HEK293 (cell line): ENCODE results near the gene AGRN.

ENCODE experiments used
- CTCF ChIA-PET: fragments of 350-600 bp; formaldehyde crosslinking; extraction: SDS; loops from one replicate; lab custom pipeline; 2021; ENCODE audit warnings: antibody characterized with exemption; lab: Yijun Ruan, JAX
- POLR2A ChIA-PET: fragments of 300-600 bp; formaldehyde crosslinking; extraction: SDS; loops from one replicate; lab custom pipeline; 2020; ENCODE audit warnings: antibody characterized with exemption, inconsistent platforms; lab: Yijun Ruan, JAX
- H3K27ac ChIP-seq: fragments of 200-500 bp; sonication (Bioruptor generic); 2 replicates; pipeline ENCODE4 v1.5.1; 2014; ENCODE audit warnings: low read depth, low read length, control low read depth, inconsistent platforms; ENCODE audit errors: extremely low read depth
- H3K36me3 ChIP-seq, 2 experiments: fragments of 200-500 bp in 1 of 2; sonication (Bioruptor generic) in 1 of 2; 1 replicate in 1 of 2; 2 replicates in 1 of 2; pipeline ENCODE4 v1.5.1; 2014 to 2017; ENCODE audit warnings: inconsistent platforms in 2 of 2, low read length in 2 of 2; ENCODE audit not compliant: control insufficient read depth in 2 of 2, insufficient read depth in 1 of 2
- H3K4me1 ChIP-seq: fragments of 200-500 bp; sonication (Bioruptor generic); 2 replicates; pipeline ENCODE4 v1.5.1; 2014; ENCODE audit warnings: mild to moderate bottlenecking, low read length, inconsistent platforms; ENCODE audit not compliant: control insufficient read depth, insufficient read depth
- H3K4me3 ChIP-seq: 2 replicates; pipeline ENCODE4 v1.5.1; 2011; ENCODE audit warnings: low read depth, mild to moderate bottlenecking, control low read depth, low read length, moderate library complexity
- H3K9me3 ChIP-seq: fragments of 200-500 bp; sonication (Bioruptor generic); 2 replicates; pipeline ENCODE4 v1.5.1; 2014; ENCODE audit warnings: low read depth, low read length, inconsistent platforms; ENCODE audit not compliant: control insufficient read depth, insufficient read depth
- GLIS1 ChIP-seq: fragments of 450-650 bp; formaldehyde crosslinking; IDR thresholded peaks from 2 replicates; pipeline ENCODE4 v1.5.1; 2016; ENCODE audit warnings: missing biosample characterization, missing genetic modification characterization
- KLF8 ChIP-seq: fragments of 450-650 bp; formaldehyde crosslinking; IDR thresholded peaks from 2 replicates; pipeline ENCODE4 v1.5.1; 2016; ENCODE audit warnings: missing biosample characterization, missing genetic modification characterization
- SCRT1 ChIP-seq: fragments of 450-650 bp; formaldehyde crosslinking; IDR thresholded peaks from 2 replicates; pipeline ENCODE4 v1.5.1; 2016; ENCODE audit warnings: missing biosample characterization, missing genetic modification characterization, borderline replicate concordance
- ZEB2 ChIP-seq: fragments of 450-650 bp; formaldehyde crosslinking; IDR thresholded peaks from 2 replicates; pipeline ENCODE4 v1.5.1; 2016; ENCODE audit warnings: missing biosample characterization, missing genetic modification characterization
- ZFP3 ChIP-seq: fragments of 450-650 bp; formaldehyde crosslinking; IDR thresholded peaks from 2 replicates; pipeline ENCODE4 v1.5.1; 2016; ENCODE audit warnings: low read depth, missing biosample characterization, missing genetic modification characterization
- ZNF114 ChIP-seq: fragments of 450-650 bp; formaldehyde crosslinking; IDR thresholded peaks from 2 replicates; pipeline ENCODE4 v1.5.0; 2017; ENCODE audit warnings: missing biosample characterization, missing genetic modification characterization
- ZNF121 ChIP-seq: fragments of 450-650 bp; formaldehyde crosslinking; IDR thresholded peaks from 2 replicates; pipeline ENCODE4 v1.5.1; 2016; ENCODE audit warnings: missing biosample characterization, missing genetic modification characterization
- ZNF274 ChIP-seq, 2 experiments: fragments of 200-500 bp in 1 of 2; fragments of 450-650 bp in 1 of 2; sonication (Bioruptor generic) in 1 of 2; formaldehyde crosslinking in 1 of 2; IDR thresholded peaks; 2 replicates each; pipeline versions ENCODE4 v1.5.1 to v1.6.1; 2014 to 2016; ENCODE audit warnings: borderline replicate concordance in 1 of 2, inconsistent platforms in 1 of 2, low read length in 1 of 2, missing biosample characterization in 1 of 2, missing genetic modification characterization in 1 of 2
- ZNF292 ChIP-seq: fragments of 450-650 bp; formaldehyde crosslinking; IDR thresholded peaks from 2 replicates; pipeline ENCODE4 v1.5.1; 2016; ENCODE audit warnings: low read depth, missing biosample characterization, missing genetic modification characterization, borderline replicate concordance
- ZNF324 ChIP-seq: fragments of 450-650 bp; formaldehyde crosslinking; IDR thresholded peaks from 2 replicates; pipeline ENCODE4 v1.5.1; 2016; ENCODE audit warnings: missing biosample characterization, missing genetic modification characterization
- ZNF404 ChIP-seq: fragments of 450-650 bp; formaldehyde crosslinking; IDR thresholded peaks from 2 replicates; pipeline ENCODE4 v1.5.1; 2017; ENCODE audit warnings: missing biosample characterization, missing genetic modification characterization
- ZNF548 ChIP-seq: fragments of 450-650 bp; formaldehyde crosslinking; IDR thresholded peaks from 2 replicates; pipeline ENCODE4 v1.5.1; 2016; ENCODE audit warnings: missing biosample characterization, missing genetic modification characterization
- ZNF621 ChIP-seq: fragments of 450-650 bp; formaldehyde crosslinking; IDR thresholded peaks from 2 replicates; pipeline ENCODE4 v1.5.1; 2017; ENCODE audit warnings: missing biosample characterization, missing genetic modification characterization
- ZNF701 ChIP-seq: fragments of 450-650 bp; formaldehyde crosslinking; IDR thresholded peaks from 2 replicates; pipeline ENCODE4 v1.5.1; 2016; ENCODE audit warnings: missing biosample characterization, missing genetic modification characterization
- ZNF768 ChIP-seq: fragments of 450-650 bp; formaldehyde crosslinking; IDR thresholded peaks from 2 replicates; pipeline ENCODE4 v1.5.1; 2018; ENCODE audit warnings: missing biosample characterization, mild to moderate bottlenecking, missing genetic modification characterization
- ZNF843 ChIP-seq: fragments of 450-650 bp; formaldehyde crosslinking; IDR thresholded peaks from 2 replicates; pipeline ENCODE4 v1.5.1; 2016; ENCODE audit warnings: missing biosample characterization, missing genetic modification characterization
- TF ChIP-seq, protein P1 (sequence below): fragments of 450-650 bp; formaldehyde crosslinking; IDR thresholded peaks from 2 replicates; pipeline ENCODE4 v1.5.1; 2016; ENCODE audit warnings: missing biosample characterization, missing genetic modification characterization
- TF ChIP-seq, protein P2 (sequence below): fragments of 450-650 bp; formaldehyde crosslinking; IDR thresholded peaks from 2 replicates; pipeline ENCODE4 v1.5.1; 2016; ENCODE audit warnings: missing biosample characterization, missing genetic modification characterization
- TF ChIP-seq, protein P3 (sequence below): fragments of 450-650 bp; formaldehyde crosslinking; IDR thresholded peaks from 2 replicates; pipeline ENCODE4 v1.5.1; 2017; ENCODE audit warnings: missing biosample characterization, missing genetic modification characterization
- TF ChIP-seq, protein P4 (sequence below): fragments of 450-650 bp; formaldehyde crosslinking; optimal IDR thresholded peaks from 2 replicates; pipeline ENCODE3; 2016; ENCODE audit warnings: missing biosample characterization, mild to moderate bottlenecking, missing genetic modification characterization
- TF ChIP-seq, protein P5 (sequence below): fragments of 450-650 bp; formaldehyde crosslinking; IDR thresholded peaks from 2 replicates; pipeline ENCODE4 v1.5.1; 2016; ENCODE audit warnings: missing biosample characterization, missing genetic modification characterization

Gene AGRN

DNA sequence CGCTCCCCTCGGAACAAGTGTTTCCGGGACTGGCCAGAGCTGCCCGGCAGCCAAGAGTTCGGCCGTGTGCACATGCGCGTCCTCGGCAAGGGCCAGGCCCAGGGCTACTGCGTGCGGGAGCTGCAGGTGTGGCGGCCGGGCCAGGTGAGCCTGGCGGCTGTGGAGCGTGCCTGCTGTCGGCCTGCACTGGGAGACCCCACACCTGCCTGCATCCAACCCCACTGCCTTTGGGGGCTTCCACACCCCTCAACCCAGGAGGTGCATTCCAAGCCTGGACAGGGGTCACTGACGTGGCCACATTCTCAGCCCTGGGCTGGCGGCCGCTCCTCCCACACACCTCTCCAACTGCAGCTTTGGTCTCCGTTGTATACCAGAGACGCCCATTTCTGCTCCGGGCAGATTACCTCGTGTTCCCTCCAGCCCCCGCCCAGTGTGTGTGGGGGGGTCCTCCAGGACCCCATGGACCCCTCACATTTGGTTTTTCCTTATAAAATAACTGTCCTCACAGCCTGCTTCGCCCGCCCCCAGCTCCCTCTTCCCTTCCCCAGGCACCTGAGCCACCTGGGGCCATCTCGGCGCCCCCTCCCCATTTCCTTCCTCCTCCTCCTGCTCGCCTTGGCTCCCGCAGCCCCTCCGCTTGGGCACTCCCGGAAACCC, 48.1 kb downstream of the AGRN start (continued):
- TF ChIP-seq, protein P1, sequence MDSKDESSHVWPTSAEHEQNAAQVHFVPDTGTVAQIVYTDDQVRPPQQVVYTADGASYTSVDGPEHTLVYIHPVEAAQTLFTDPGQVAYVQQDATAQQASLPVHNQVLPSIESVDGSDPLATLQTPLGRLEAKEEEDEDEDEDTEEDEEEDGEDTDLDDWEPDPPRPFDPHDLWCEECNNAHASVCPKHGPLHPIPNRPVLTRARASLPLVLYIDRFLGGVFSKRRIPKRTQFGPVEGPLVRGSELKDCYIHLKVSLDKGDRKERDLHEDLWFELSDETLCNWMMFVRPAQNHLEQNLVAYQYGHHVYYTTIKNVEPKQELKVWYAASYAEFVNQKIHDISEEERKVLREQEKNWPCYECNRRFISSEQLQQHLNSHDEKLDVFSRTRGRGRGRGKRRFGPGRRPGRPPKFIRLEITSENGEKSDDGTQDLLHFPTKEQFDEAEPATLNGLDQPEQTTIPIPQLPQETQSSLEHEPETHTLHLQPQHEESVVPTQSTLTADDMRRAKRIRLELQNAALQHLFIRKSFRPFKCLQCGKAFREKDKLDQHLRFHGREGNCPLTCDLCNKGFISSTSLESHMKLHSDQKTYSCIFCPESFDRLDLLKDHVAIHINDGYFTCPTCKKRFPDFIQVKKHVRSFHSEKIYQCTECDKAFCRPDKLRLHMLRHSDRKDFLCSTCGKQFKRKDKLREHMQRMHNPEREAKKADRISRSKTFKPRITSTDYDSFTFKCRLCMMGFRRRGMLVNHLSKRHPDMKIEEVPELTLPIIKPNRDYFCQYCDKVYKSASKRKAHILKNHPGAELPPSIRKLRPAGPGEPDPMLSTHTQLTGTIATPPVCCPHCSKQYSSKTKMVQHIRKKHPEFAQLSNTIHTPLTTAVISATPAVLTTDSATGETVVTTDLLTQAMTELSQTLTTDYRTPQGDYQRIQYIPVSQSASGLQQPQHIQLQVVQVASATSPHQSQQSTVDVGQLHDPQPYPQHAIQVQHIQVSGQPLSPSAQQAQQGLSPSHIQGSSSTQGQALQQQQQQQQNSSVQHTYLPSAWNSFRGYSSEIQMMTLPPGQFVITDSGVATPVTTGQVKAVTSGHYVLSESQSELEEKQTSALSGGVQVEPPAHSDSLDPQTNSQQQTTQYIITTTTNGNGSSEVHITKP (tag by site-specific recombination), result peak; percentile 36; the same call in 1 of the 2 replicates
- TF ChIP-seq, protein P2, sequence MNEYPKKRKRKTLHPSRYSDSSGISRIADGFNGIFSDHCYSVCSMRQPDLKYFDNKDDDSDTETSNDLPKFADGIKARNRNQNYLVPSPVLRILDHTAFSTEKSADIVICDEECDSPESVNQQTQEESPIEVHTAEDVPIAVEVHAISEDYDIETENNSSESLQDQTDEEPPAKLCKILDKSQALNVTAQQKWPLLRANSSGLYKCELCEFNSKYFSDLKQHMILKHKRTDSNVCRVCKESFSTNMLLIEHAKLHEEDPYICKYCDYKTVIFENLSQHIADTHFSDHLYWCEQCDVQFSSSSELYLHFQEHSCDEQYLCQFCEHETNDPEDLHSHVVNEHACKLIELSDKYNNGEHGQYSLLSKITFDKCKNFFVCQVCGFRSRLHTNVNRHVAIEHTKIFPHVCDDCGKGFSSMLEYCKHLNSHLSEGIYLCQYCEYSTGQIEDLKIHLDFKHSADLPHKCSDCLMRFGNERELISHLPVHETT (tag by site-specific recombination), result no peak
- TF ChIP-seq ZEB2 (tag by site-specific recombination) (peak; percentile 54; the same call in 1 of the 2 replicates), SCRT1 (tag by site-specific recombination) (no peak)

DNA sequence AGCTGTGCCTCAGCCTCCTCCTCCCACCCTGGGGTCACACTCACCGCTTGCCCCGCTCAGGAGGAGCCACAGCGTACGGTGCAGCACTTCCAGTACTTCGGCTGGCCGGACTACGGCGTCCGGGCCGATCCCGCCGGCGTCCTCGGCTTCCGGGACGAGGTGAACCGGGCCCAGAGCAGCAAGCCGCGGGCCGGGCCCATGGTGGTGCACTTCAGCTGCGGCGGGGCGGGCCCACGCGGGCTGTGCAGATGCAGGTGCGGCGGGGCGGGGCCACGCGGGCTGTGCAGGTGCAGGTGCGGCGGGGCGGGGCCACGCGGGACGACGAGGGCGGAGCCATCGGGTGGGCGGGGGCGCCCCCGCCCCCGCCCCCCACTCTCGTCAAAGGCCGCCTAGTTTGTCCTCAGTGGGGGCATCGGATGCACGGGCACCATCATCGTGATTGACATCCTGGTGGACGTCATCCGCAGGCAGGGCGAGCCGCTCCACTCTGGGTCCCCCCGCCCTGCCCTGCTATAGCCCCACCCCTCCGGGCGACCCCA, 48.7 kb downstream of the AGRN start:
- no peaks in the 10 kb centered on the region for H3K9me3 ChIP-seq
- no peak overlapping the region; the same call in 1 of the 2 replicates for H3K27ac ChIP-seq
- no peaks in the 10 kb centered on the region for H3K4me1 ChIP-seq
- CTCF ChIA-PET, result interaction anchor here (1.2 kb wide), 2 partner anchors 54 to 85 kb away, joined by 3 read pairs; no protein-coding TSS in a partner anchor
- POLR2A ChIA-PET, result interaction anchor here (1.6 to 1.7 kb wide), 2 partner anchors 10 to 11 kb away, joined by 5 to 8 read pairs; no protein-coding TSS in a partner anchor
- H3K4me3 ChIP-seq, result peak overlapping the region; percentile 29
- no peaks in the 10 kb centered on the region for H3K36me3 ChIP-seq
- TF ChIP-seq ZNF114 (tag by site-specific recombination), result no peak
- no peak for TF ChIP-seq ZNF404 (tag by site-specific recombination)
- no peak for TF ChIP-seq ZNF548 (tag by site-specific recombination)
- TF ChIP-seq GLIS1 (tag by site-specific recombination), result no peak
- no peak for TF ChIP-seq ZNF701 (tag by site-specific recombination)
- TF ChIP-seq ZNF843 (tag by site-specific recombination), result no peak
- TF ChIP-seq ZNF621 (tag by site-specific recombination), result no peak
- TF ChIP-seq ZNF292 (tag by site-specific recombination), result no peak
- TF ChIP-seq, protein P3, sequence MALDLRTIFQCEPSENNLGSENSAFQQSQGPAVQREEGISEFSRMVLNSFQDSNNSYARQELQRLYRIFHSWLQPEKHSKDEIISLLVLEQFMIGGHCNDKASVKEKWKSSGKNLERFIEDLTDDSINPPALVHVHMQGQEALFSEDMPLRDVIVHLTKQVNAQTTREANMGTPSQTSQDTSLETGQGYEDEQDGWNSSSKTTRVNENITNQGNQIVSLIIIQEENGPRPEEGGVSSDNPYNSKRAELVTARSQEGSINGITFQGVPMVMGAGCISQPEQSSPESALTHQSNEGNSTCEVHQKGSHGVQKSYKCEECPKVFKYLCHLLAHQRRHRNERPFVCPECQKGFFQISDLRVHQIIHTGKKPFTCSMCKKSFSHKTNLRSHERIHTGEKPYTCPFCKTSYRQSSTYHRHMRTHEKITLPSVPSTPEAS (tag by site-specific recombination), result no peak
- TF ChIP-seq ZNF274 (IDR thresholded peaks at IDR 0.05; ENCODE audit: low read length), result no peak
- no peak for TF ChIP-seq ZNF274 (tag by site-specific recombination; IDR thresholded peaks at IDR 0.05; ENCODE audit: borderline replicate concordance)
- TF ChIP-seq, protein P1 (tag by site-specific recombination), result no peak
- TF ChIP-seq, protein P4, sequence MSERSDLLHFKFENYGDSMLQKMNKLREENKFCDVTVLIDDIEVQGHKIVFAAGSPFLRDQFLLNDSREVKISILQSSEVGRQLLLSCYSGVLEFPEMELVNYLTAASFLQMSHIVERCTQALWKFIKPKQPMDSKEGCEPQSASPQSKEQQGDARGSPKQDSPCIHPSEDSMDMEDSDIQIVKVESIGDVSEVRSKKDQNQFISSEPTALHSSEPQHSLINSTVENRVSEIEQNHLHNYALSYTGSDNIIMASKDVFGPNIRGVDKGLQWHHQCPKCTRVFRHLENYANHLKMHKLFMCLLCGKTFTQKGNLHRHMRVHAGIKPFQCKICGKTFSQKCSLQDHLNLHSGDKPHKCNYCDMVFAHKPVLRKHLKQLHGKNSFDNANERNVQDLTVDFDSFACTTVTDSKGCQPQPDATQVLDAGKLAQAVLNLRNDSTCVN, result peak; percentile 17
- no peak for TF ChIP-seq ZNF324
- TF ChIP-seq KLF8 (tag by site-specific recombination), result peak; percentile 54
- TF ChIP-seq ZNF768 (tag by site-specific recombination), result no peak
- no peak for TF ChIP-seq ZNF121
- TF ChIP-seq ZFP3 (tag by site-specific recombination), result no peak
- TF ChIP-seq, protein P5, sequence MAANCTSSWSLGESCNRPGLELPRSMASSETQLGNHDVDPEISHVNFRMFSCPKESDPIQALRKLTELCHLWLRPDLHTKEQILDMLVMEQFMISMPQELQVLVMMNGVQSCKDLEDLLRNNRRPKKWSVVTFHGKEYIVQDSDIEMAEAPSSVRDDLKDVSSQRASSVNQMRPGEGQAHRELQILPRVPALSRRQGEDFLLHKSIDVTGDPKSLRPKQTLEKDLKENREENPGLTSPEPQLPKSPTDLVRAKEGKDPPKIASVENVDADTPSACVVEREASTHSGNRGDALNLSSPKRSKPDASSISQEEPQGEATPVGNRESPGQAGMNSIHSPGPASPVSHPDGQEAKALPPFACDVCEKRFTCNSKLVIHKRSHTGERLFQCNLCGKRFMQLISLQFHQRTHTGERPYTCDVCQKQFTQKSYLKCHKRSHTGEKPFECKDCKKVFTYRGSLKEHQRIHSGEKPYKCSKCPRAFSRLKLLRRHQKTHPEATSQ (tag by site-specific recombination), result no peak
